Thyroid gland (tissue), 4 donors: ENCODE results near the gene KCNE4. TPM values are rescaled to one million over a fixed set of nuclear protein-coding genes. Genes with fewer than 3 reads are reported as not detected.

Experiments
- DNase-seq, 2 donors: peaks; one replicate each; pipeline ENCODE4 v3.0.0-alpha.2; 2019
- H3K27ac ChIP-seq, 3 donors: fragments of 200-600 bp; sonication (generic); 1 replicate in 2 of 3; 2 replicates in 1 of 3; pipeline ENCODE4 v1.5.1; 2016 to 2019; ENCODE audit warnings: mild to moderate bottlenecking in 1 of 3, moderate library complexity in 1 of 3
- H3K27me3 ChIP-seq: fragments of 200-600 bp; sonication (generic); one replicate; pipeline ENCODE4 v1.5.1; 2019
- H3K36me3 ChIP-seq, 2 donors: fragments of 200-600 bp; sonication (generic); one replicate each; pipeline ENCODE4 v1.5.1; 2016 to 2019
- H3K4me1 ChIP-seq, 2 donors: fragments of 200-600 bp; sonication (generic); one replicate each; pipeline ENCODE4 v1.5.1; 2017 to 2019
- H3K4me3 ChIP-seq, 3 donors: fragments of 200-600 bp; sonication (generic); replicated peaks in 1 of 3; 1 replicate in 2 of 3; 2 replicates in 1 of 3; pipeline ENCODE4 v1.5.1; 2016; ENCODE audit warnings: mild to moderate bottlenecking in 1 of 3
- H3K9me3 ChIP-seq: fragments of 200-600 bp; sonication (generic); one replicate; pipeline ENCODE4 v1.5.1; 2017
- CTCF ChIP-seq, 6 experiments: fragments of 200-600 bp in 3 of 6; fragments of 450-650 bp in 3 of 6; sonication (generic) in 3 of 6; IDR thresholded peaks; one replicate each; pipeline ENCODE4 v1.5.1; 2016 to 2019; ENCODE audit warnings: antibody characterized with exemption in 6 of 6, mild to moderate bottlenecking in 2 of 6, inconsistent platforms in 1 of 6, moderate library complexity in 1 of 6
- POLR2A ChIP-seq, 2 donors: fragments of 450-650 bp; IDR thresholded peaks; one replicate each; pipeline ENCODE4 v1.6.1; 2017; ENCODE audit warnings: antibody characterized with exemption in 2 of 2, mild to moderate bottlenecking in 2 of 2, moderate library complexity in 1 of 2
- WGBS, 2 donors: methylation state at CpG; one replicate each; pipeline ENCODE4 v1.1.5; 2017; 5-methylcytosine and 5-hydroxymethylcytosine counted together
- intact Hi-C: fragments of 100-400 bp; cut with DNase I; formaldehyde crosslinking; loops from one replicate; pipeline ENCODE4 v1.15.1; 2023
- total RNA-seq, 4 donors: library from RNA; depleted of rRNA; stranded (reverse); fragments of >200 nt; gene quantifications; one replicate each; pipeline ENCODE4 v1.2.3, GENCODE V29; 2016

Gene KCNE4
- total RNA-seq, 4 donors from 2014 or later = 7.8 to 19.6 (median 18.4) TPM

GRCh38 chr2:223093436-223094241, 41.6 kb downstream of the KCNE4 start:
- DNase-seq = peak; percentile 81 to 82
- intact Hi-C loops = no loop called here
- Histone ChIP-seq H3K9me3 (no peaks in the 10 kb centered on the region), H3K27me3 (no peaks in the 10 kb centered on the region), H3K4me3 (no peak overlapping the region), H3K36me3 (no peaks in the 10 kb centered on the region), H3K4me1 (peaks cover 6 to 17% of the 10 kb centered on the region in 2 donors), H3K27ac (peak overlapping the region; percentile 50 to 61 (median 55))
- TF ChIP-seq CTCF (IDR thresholded peaks at IDR 0.05) (no peak), POLR2A (IDR thresholded peaks at IDR 0.05) (peak in 1 of 2 donors; percentile 13)
- 29 to 35% methylated on average over 7 of the region's 7 CpGs for WGBS, 2 donors

- TF ChIP-seq POLR2A (IDR thresholded peaks at IDR 0.05) = no peak
- TF ChIP-seq CTCF (IDR thresholded peaks at IDR 0.05) = no peak
- H3K4me1 ChIP-seq = peaks cover 12 to 24% of the 10 kb centered on the region in 2 donors
- WGBS, 2 donors = 88 to 90% methylated on average over 1 of the region's 1 CpG
- H3K27me3 ChIP-seq = no peaks in the 10 kb centered on the region
- no peak overlapping the region for H3K4me3 ChIP-seq
- no peaks in the 10 kb centered on the region for H3K9me3 ChIP-seq
- no peak overlapping the region for H3K27ac ChIP-seq
- intact Hi-C loops = no loop called here
- no peaks in the 10 kb centered on the region for H3K36me3 ChIP-seq
- DNase-seq = no peak
These were observed 43.2 kb downstream of the KCNE4 start for GRCh38 chr2:223095207-223095606.

- intact Hi-C loops = no loop called here
- 82 to 88% methylated on average over 5 of the region's 5 CpGs for WGBS, 2 donors
These were observed 44.4 kb downstream of the KCNE4 start for GRCh38 chr2:223096235-223096970.

GRCh38 chr2:223097888-223098383, 45.9 kb downstream of the KCNE4 start:
- 88 to 90% methylated on average over 6 of the region's 6 CpGs for WGBS, 2 donors
- H3K4me1 ChIP-seq = peaks cover 13 to 24% of the 10 kb centered on the region in 2 donors
- intact Hi-C loops = no loop called here

More at GRCh38 chr2:223096235-223096970, 44.4 kb downstream of the KCNE4 start:
- Histone ChIP-seq H3K27ac (no peak overlapping the region), H3K27me3 (no peaks in the 10 kb centered on the region), H3K4me1 (peaks cover 18 to 29% of the 10 kb centered on the region in 2 donors), H3K36me3 (no peaks in the 10 kb centered on the region), H3K4me3 (no peak overlapping the region), H3K9me3 (no peaks in the 10 kb centered on the region)
- DNase-seq = no peak
- TF ChIP-seq POLR2A (IDR thresholded peaks at IDR 0.05) (no peak), CTCF (IDR thresholded peaks at IDR 0.05) (no peak)

More at GRCh38 chr2:223097888-223098383, 45.9 kb downstream of the KCNE4 start:
- Histone ChIP-seq H3K27me3 (no peaks in the 10 kb centered on the region), H3K4me3 (no peak overlapping the region), H3K36me3 (no peaks in the 10 kb centered on the region), H3K9me3 (no peaks in the 10 kb centered on the region), H3K27ac (no peak overlapping the region)
- TF ChIP-seq POLR2A (IDR thresholded peaks at IDR 0.05) = no peak
- TF ChIP-seq CTCF (IDR thresholded peaks at IDR 0.05) = no peak
- DNase-seq = no peak
